Muscle layer of colon (tissue), 2 donors: ENCODE data around the gene POP7.
A peak's percentile ranks its signal among the peaks of the same experiment; 100 is the strongest.
"Not testable (repeated sequence)": the region's sequence is repeated elsewhere in the genome, so short reads cannot be mapped to it uniquely, and the experiment has no call there.

Source experiments
- H3K27ac ChIP-seq: one replicate; pipeline ENCODE4 v1.7.0; 2013; ENCODE audit warnings: low read depth, mild to moderate bottlenecking, low read length, moderate library complexity
- H3K27me3 ChIP-seq, 2 donors: one replicate each; pipeline ENCODE4 v1.7.0; 2013; ENCODE audit warnings: low read length in 2 of 2, mild to moderate bottlenecking in 2 of 2; ENCODE audit not compliant: insufficient read depth in 2 of 2, control insufficient read depth in 1 of 2
- H3K36me3 ChIP-seq: one replicate; pipeline ENCODE4 v1.7.0; 2013; ENCODE audit warnings: mild to moderate bottlenecking, low read length; ENCODE audit not compliant: insufficient read depth
- H3K4me1 ChIP-seq: one replicate; pipeline ENCODE4 v1.7.0; 2013; ENCODE audit warnings: mild to moderate bottlenecking, low read length; ENCODE audit not compliant: insufficient read depth
- H3K4me3 ChIP-seq, 2 donors: one replicate each; pipeline ENCODE4 v1.7.0; 2013; ENCODE audit warnings: low read length in 2 of 2, low read depth in 1 of 2, mild to moderate bottlenecking in 1 of 2, moderate library complexity in 1 of 2
- H3K9ac ChIP-seq: one replicate; pipeline ENCODE4 v1.7.0; 2013; ENCODE audit warnings: low read length
- H3K9me3 ChIP-seq: one replicate; pipeline ENCODE4 v1.7.0; 2013; ENCODE audit warnings: mild to moderate bottlenecking, low read length
- donor health status: abdominal sarcoma.
- donor health status: Adenocarcinoma of cecum.

POP7 gene

GRCh38 chr7:100705753-100706671 is at the start of gene POP7:
POP7 (plus strand) TSS chr7:100706121; CDS start chr7:100706831, 710 bp downstream.
- H3K27ac ChIP-seq: peak within 1 kb of the TSS; percentile 99
- no peaks in the 10 kb centered on the region for H3K9me3 ChIP-seq
- H3K4me3 ChIP-seq: peak within 1 kb of the TSS; percentile 69 to 98
- peaks cover 16% of the 10 kb centered on the region for H3K4me1 ChIP-seq
- no peaks in the 10 kb centered on the region for H3K36me3 ChIP-seq
- peak within 1 kb of the TSS; percentile 83 for H3K9ac ChIP-seq
- H3K27me3 ChIP-seq: no peaks in the 10 kb centered on the region

GRCh38 chr7:100662194-100662776 is 43.6 kb upstream of the POP7 start:
- not testable (repeated sequence) for H3K4me1 ChIP-seq, H3K4me3 ChIP-seq, H3K9ac ChIP-seq, H3K36me3 ChIP-seq, H3K27ac ChIP-seq, H3K9me3 ChIP-seq
- H3K27me3 ChIP-seq: peaks cover 0 to 10% of the 10 kb centered on the region in 2 donors

GRCh38 chr7:100665168-100665726 is 40.7 kb upstream of the POP7 start:
- Histone ChIP-seq H3K4me1 (no peaks in the 10 kb centered on the region), H3K4me3 (no peak overlapping the region), H3K27me3 (no peaks in the 10 kb centered on the region), H3K9me3 (no peaks in the 10 kb centered on the region), H3K27ac (no peak overlapping the region), H3K9ac (no peak overlapping the region), H3K36me3 (no peaks in the 10 kb centered on the region)

- H3K4me3 ChIP-seq: no peak overlapping the region
- H3K9ac ChIP-seq: no peak overlapping the region
- no peak overlapping the region for H3K27ac ChIP-seq
- H3K36me3 ChIP-seq: no peaks in the 10 kb centered on the region
- no peaks in the 10 kb centered on the region for H3K9me3 ChIP-seq
- H3K4me1 ChIP-seq: no peaks in the 10 kb centered on the region
- no peaks in the 10 kb centered on the region for H3K27me3 ChIP-seq
These were observed 38.4 kb upstream of the POP7 start for GRCh38 chr7:100667331-100668068.

GRCh38 chr7:100668069-100668449 is 37.9 kb upstream of the POP7 start:
- Histone ChIP-seq H3K36me3 (no peaks in the 10 kb centered on the region), H3K27ac (no peak overlapping the region), H3K4me1 (no peaks in the 10 kb centered on the region), H3K9me3 (no peaks in the 10 kb centered on the region), H3K4me3 (no peak overlapping the region), H3K9ac (no peak overlapping the region), H3K27me3 (no peaks in the 10 kb centered on the region)

GRCh38 chr7:100669106-100669505 is 36.8 kb upstream of the POP7 start:
- not testable (repeated sequence) for H3K9me3 ChIP-seq, H3K27me3 ChIP-seq, H3K36me3 ChIP-seq, H3K4me1 ChIP-seq, H3K9ac ChIP-seq, H3K4me3 ChIP-seq, H3K27ac ChIP-seq

- H3K36me3 ChIP-seq: no peaks in the 10 kb centered on the region
- no peaks in the 10 kb centered on the region for H3K4me1 ChIP-seq
- no peak overlapping the region for H3K4me3 ChIP-seq
- no peak overlapping the region for H3K9ac ChIP-seq
- no peaks in the 10 kb centered on the region for H3K9me3 ChIP-seq
- H3K27me3 ChIP-seq: no peaks in the 10 kb centered on the region
- no peak overlapping the region for H3K27ac ChIP-seq
These were observed 35.8 kb upstream of the POP7 start for GRCh38 chr7:100670074-100670473.

- H3K4me1 ChIP-seq: peaks cover 5% of the 10 kb centered on the region
- peaks cover 2% of the 10 kb centered on the region for H3K36me3 ChIP-seq
- no peak overlapping the region for H3K4me3 ChIP-seq
- H3K9ac ChIP-seq: no peak overlapping the region
- H3K27ac ChIP-seq: no peak overlapping the region
- H3K27me3 ChIP-seq: no peaks in the 10 kb centered on the region
- no peaks in the 10 kb centered on the region for H3K9me3 ChIP-seq
These were observed 34.3 kb upstream of the POP7 start for GRCh38 chr7:100671353-100672327.

- H3K27me3 ChIP-seq: no peaks in the 10 kb centered on the region
- H3K36me3 ChIP-seq: peaks cover 20% of the 10 kb centered on the region
- peaks cover 8% of the 10 kb centered on the region for H3K4me1 ChIP-seq
- peak within 1 kb of the TSS; percentile 81 to 83 for H3K4me3 ChIP-seq
- peak within 1 kb of the TSS; percentile 61 for H3K9ac ChIP-seq
- H3K27ac ChIP-seq: peak within 1 kb of the TSS; percentile 98
- no peaks in the 10 kb centered on the region for H3K9me3 ChIP-seq
These were observed 32.5 kb upstream of the POP7 start, which contains the start of gene GNB2 for GRCh38 chr7:100673302-100673941. GNB2 (plus strand) TSS chr7:100673740; CDS start chr7:100676266, 2,526 bp downstream.

- no peaks in the 10 kb centered on the region for H3K9me3 ChIP-seq
- H3K27me3 ChIP-seq: no peaks in the 10 kb centered on the region
- peaks cover 8% of the 10 kb centered on the region for H3K4me1 ChIP-seq
- H3K9ac ChIP-seq: peak overlapping the region; percentile 61
- H3K27ac ChIP-seq: peak overlapping the region; percentile 98
- H3K4me3 ChIP-seq: peak overlapping the region; percentile 81 to 83
- H3K36me3 ChIP-seq: peaks cover 23% of the 10 kb centered on the region
These were observed 31.9 kb upstream of the POP7 start for GRCh38 chr7:100673942-100674410.
